GM21737 (cell line): Measurements from ENCODE around the gene CMC4.

Experiments
- ATAC-seq: cut with Tn5 transposase; IDR thresholded peaks from one replicate; pipeline ENCODE4 v1.9.1; 2021; ENCODE audit warnings: mild to moderate bottlenecking, moderate library complexity; ENCODE audit not compliant: unreplicated experiment

CMC4 gene, protein sequence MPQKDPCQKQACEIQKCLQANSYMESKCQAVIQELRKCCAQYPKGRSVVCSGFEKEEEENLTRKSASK

DNA sequence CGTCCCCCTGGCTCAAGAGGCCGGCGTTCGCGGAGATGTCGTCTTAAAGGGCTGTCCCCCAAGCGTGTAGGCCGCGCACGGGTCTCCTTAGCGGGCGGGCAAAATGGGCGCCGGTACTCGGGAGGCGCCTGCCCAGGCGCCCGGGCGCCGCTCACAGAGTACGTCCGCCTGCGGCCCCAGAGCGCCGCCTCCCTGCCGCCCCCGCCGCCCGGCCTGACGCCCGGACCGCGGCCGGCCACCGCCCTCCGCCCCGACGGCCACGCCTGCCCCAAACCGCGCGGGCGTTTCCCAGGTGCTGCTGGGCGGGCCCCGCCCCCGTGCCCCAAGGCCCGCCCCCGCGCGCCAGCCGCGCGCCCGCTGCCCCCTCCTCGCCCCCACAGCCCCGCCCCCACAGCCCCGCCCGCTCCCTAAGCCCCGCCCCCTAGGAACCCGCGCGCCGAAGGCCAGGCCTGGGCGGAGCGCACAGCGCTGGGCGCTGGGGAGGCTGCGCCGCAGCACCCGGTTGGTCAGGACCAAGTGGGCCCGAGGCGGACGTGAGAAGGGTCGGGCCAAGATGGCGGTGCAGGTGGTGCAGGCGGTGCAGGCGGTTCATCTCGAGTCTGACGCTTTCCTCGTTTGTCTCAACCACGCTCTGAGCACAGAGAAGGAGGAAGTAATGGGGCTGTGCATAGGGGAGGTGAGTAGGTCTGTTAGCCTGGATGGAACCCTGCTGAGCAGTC is at the start of gene CMC4, which contains the start of the genes BRCC3 and MTCP1:
Gene CMC4 (minus strand): TSS at position 162 of the 719 bp plus-strand sequence. CDS start 7,113 bp downstream, outside the sequence.
Gene BRCC3 (plus strand): TSS at position 534 of the 719 bp plus-strand sequence. CDS start 20 bp downstream, at position 554.
Gene MTCP1 (minus strand): TSS at position 162 of the 719 bp plus-strand sequence. CDS start 5,126 bp downstream, outside the sequence.
- ATAC-seq, result peak; percentile 89

DNA sequence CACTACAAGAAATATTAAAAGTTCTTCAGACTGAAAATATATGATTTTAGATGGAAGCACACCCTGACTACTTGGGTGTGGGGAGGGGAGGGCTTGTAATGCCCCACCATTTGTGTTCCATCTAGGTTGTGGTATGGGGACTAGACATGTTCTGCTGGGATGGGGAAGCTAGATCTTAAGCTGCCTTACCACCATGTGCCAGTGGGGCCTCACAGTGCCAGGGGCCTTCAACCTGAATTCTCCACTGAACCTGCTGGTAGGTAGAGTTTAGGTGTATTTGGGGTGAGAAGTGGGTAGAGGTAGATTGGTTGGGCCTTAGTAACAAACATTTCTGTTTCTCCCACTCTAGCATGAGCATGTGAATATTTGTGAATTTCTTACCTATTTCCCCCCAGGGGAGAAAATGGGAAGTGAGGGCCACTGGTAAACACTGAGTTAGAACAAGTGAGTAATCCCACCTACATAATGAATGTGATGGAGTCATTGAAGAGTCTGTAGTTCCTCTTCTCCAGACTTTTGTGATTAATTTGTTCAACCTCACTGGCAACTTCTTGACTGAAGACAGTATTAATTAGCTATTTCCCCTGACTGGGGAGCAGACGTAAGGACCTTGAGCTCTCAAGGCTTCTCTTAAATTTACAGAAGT is 44.4 kb upstream of the CMC4 start:
- no peak for ATAC-seq

DNA sequence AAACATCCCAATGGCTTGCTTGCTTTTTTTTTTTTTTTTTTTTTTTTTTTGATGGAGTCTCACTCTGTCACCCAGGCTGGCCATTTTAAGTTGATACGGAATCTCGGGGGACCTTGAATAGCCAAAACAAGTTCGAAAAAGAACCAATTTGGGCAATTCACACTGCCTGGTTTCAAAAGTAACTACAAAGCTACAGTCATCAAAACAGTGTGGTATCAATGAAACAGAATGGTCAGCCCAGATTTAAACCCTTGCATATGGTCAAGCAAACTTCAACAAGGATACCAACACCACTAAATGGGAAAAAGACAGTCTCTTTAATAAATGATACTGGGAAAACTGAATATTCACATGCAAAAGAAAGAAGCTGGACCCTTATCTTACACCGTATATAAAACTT is 42.2 kb upstream of the CMC4 start:
- no peak for ATAC-seq

DNA sequence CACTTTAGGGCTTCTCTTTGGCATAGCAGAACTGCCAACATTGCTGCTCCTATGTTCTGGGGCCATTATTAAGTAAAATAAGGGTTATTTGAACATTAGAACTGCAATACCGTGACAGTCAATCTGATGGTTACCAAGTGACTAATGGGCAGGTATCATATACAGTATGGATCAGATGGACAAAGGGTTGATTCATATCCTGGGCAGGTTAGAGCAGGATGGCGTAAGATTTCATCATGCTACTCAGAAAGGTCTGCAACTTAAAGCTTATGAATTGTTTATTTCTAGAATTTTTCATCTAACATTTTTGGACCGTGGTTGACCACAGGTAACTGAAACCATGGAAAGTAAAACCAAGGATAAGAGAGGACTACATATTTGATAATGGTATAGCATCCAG is 41.2 kb upstream of the CMC4 start:
- no peak for ATAC-seq

DNA sequence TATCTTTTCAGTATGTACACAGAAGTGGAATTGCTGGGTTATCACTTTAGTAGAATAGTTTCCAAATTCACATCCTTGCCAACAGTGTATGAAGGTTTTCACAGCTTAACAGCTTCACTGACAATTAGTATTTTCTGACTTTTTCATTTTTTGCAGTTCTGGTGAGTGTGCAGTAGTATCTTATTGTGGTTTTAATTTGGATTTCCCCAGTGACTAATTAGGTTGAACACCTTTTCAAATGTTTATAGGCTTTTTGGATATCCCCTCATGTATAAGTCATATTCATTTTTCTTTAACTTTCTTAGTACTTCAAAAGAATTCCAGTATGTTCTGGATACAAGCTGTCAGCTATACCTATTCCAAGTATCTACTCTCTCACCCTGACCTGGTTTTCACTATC is 37.5 kb upstream of the CMC4 start:
- ATAC-seq, result no peak

DNA sequence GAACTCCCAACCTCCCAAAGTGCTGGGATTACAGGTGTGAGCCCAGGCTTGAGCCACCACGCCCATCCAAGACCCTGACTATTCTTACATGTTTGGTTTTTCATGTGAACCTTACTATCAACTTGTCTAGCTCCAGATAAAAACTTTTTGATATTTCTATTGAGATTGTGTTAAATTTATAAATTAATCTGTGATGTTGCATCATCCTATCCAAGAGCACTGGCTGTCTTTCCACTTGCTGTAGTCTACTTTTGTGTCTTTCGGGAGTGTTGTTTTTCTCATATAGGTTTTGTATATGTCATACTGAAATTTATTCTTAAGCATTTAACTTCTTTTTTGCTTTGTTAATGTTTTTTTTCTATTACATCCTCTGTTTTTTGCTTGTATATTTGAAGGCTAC is 35.0 kb upstream of the CMC4 start:
- ATAC-seq, result no peak

DNA sequence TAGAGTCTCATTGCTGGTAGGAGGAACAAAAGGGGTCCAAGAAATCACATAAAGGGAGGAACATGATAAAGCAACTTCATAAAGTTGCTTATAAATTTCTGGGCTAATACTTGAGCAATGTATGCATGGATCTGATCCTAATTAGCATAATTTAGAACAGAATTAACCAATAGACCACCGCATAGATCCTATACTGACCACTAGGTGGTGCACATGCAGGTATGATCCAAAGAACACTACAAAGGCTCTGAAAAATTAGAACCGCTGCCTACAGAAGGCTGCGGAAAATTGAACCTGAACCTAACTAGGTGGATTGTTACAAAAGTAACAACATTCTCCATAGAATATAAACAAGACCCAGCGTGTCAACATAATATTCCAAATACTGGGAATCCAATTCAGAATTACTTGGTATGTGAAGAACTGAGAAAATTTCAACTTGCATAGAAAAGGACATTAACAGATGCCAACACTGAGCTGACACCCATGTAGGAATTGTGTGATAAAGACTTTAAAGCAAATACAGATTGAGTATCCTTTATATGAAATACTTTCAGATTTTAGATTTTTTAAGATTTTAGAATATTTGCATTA is 23.6 kb upstream of the CMC4 start:
- ATAC-seq, result no peak

DNA sequence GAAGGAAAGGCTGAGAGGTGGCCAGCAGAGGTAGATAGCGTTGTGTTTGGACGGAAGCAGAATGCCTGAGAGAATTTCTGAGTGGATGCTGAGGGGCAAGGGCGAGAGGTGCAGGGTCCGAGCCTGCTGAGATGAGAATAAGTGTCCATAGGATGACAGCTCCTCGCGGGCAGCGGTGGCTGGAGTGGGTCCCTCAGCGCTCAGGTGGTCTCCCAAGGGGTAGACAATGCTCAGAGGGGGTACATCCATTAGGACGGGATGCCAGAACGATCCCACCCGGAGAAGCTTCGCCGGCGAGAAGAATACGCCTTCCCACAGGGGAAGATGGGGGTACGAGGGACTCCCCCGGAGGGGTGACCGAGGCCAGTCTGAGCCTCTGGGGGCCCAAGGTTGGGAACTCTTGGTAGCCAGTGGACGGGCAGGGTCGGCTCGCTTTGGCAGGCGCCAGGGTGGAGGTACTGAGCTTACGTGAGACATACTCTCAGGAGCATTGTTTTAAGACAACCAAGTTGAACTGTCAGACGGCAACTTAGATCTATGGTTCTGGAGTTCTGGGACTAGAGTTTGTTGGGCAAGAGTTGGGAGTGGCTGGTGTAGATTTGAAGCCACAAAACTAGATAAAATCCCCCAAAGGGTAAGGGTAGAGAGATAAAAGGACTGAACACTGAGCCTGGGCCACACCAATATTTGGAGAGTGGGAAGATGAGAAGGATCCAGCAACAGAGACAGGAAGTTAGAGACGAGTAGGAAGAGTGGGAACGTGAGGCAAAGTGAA is 16.2 kb upstream of the CMC4 start:
- no peak for ATAC-seq

DNA sequence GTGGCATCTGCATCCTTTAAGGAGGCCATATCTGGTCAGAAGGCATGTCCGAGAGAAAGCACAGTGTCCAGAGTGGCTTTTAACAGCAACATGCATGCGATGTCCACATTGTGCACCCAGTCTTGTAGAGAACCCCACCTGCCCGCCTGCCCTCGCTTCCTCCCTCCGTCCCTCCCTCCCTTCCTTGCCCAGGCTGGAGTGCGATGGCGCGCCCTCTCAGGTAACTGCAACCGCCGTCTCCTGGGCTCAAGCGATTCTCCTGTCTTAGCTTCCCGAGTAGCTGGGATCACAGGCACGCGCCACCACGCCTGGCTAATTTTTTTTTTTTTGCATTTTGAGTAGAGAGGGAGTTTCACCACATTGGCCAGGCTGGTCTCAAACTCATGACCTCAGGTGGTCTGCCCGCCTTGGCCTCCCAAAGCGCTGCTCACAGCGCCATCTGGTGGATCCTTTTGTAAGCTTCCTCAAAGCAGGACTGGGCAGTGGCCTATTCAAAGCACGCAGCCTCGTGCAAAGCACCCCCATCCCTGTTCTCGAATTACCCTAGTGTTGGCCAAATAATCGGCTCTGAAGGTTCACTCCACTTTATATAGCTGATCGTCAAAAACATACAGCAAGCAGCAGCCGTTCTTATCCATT is 15.4 kb upstream of the CMC4 start:
- ATAC-seq, result no peak

DNA sequence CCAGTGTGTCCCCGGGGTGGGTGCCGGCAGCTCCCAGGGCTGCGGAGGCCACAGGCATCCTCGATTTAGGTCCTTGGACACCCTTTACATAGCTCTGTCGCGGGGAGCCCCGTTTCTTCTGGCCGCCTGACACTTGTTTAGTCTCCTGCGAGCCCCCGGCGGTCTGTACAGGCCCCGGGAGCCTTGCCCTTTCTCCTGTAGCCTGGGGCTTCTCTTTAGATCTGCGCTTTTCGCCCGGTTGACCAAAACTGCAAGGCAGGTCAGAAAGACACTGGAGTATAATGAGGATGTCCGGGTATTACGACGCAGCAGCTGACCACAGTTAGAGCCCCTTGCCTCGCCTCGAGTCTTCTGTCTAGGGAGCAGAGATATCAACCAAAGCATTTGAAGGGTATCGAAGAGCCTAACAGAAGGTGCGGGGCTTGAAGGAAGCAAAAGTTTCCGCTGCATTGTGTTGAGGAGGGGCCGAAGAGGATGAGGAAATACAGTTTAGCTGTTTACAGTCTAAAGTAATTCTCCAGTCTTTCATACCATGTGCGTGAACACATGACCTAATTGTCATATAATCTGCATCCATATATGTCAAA is 851 bp upstream of the CMC4 start:
- peak; percentile 13 for ATAC-seq

DNA sequence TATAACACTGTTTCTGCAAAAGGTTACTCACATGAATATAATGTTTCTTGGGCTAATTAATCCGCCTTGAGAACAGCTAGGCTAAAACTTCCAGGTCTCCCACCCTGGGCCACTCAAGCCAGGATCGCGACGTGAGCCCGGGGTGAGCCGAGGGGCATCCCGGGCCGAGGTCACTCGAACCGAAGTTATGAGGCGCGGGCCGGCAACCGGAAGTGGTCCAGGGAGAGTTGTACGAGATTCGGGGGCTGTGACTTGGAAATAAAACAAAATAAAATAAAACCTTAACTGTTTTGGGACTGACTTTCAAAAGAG is 317 bp downstream of the CMC4 start:
- ATAC-seq, result peak; percentile 22

DNA sequence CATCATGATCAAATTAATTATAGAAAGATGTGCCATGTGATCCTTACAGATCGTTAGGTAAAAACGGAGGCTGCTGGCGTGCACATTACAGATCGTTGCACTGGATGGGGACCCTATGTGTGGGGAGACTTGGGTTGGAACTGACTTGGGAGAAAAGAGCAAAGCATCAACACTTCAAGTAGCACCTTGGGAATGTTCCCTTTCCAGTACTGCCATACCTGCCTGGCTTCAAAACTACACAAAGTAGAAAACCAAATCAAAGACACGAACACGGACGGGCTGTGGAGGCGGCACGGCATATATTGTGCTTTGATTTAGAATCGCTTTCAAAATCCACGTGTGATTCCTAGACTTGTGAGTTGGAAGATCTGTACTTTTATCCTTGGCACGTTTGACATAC is 898 bp downstream of the CMC4 start:
- no peak for ATAC-seq

DNA sequence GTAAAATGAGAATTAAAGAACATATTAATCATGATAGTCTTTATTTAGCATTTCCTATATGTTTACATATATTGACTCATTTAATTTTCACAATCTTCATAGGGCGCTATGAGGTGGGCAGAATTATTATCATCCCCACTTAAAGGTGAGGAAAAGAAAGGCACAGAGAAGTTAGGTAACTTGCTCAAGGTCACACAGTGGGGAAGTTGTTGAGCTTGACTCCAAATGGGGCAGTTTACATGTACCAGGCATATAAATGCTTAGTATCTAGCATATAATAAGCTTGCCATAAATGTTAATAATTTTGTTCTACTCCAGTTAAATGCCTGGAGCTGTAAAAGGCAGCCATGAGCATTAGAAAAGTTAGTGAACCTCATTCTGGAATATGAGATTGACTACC is 1.5 kb downstream of the CMC4 start:
- ATAC-seq, result no peak

DNA sequence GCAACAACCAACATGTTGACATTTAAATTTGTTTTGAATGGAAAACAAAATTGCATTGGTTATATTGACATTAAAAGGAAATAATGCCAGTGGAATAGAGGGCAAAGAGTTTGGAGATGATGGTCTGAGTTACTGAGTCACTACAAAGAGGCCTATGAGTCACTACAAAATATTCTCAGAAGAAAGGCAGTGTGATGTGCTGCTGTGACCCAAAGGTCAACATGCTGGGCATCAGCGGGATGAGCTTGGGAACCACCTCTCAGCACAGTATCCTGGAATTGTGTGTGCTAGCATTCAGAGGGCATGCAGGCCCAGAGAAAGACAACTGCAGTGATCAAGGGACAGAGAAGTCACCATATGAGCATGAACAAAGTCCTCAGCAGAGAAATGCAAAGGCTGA is 2.8 kb downstream of the CMC4 start:
- no peak for ATAC-seq

DNA sequence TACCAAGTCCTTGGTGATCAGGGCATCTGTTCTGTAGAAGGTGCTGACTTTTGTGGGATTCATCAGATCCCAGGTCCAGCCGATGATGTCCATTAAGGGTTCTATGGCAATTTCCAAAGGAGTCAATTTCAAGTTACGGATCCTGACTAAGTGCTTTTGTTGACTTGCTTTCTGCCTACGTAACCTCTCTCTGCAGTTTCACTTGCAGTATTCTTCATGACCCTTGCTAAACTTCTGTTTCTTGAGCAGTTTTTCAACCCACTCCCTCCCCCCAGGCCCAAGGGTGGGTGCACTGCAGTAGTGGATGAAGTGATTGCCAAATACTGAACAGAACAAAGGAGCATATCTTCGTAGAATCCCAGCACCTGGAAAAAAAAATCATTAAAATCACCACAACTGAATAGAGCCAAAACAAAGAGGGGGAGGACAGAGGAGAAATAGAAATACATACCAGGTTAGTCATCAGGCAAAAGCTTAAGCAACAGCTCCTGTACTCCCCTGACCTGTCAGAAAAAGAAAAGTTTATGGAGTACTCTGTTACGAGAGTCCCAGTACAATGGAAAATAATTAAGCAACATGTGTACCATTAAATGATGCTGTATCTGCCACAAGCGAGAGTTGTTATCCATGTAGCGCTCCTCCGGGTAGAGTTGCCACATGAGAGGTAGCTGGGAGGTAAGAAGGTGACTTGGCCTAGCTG is 5.8 kb downstream of the CMC4 start:
- no peak for ATAC-seq

DNA sequence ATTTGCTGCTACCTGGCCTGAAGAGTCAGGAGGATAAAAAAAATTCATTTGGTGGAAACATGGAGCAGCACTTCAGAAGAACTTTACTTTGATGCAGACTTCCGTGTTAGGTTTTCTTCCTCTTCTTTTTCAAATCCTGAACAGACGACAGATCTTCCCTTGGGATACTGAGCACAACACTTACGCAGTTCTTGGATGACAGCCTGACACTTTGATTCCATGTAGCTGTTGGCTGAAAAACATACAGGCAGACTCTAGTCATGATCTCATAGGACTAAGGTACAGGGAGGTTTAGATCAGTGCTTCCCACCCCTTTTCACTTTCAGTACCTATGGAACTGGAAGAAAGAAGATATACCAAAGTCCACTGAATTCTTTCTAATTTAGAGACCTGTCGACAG is 9.2 kb downstream of the CMC4 start:
- ATAC-seq, result no peak

DNA sequence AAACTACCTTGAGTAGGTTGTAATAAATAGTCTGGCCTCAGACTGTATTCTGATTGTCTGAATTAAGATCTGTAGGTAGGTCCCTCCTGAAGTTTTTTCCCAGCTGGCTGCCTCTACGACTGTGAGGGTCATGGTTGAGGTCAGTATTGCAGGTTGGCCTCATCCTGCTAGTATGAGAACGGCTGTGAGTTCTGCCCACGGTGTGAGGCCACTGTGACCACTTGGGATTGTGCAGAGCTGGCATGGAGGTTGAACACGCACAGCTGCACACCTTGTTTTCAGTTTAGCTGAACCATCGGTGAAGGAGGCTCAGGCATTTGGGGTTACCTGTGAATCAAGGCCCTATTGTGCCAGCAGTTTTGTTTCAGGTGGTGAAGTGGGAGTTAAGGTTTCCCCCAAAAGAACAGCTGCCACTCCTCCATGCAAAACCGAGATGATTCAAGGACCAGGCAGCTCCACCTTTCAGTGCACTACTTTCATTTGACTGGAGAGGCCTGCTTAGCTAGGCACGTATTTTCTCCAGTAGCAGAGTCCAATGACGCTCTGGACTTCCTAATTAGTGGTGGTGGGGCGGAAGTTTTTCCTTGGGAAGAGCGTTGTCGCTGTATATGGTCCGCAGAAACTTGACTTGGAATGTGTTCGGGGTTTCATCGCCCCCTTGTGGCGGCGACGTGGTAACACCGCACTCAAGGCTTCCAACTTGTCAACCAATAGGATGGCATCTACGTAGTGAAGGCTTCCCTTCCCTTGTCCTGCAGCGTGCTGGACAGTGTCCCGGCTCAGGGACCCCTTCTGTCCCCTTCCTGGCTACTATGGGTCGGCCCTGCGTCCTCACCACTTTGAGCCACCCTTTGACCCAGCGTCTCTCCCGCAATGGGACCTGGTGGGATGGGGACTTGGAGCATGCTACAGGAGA is 13.8 kb downstream of the CMC4 start:
- ATAC-seq, result peak; percentile 70

DNA sequence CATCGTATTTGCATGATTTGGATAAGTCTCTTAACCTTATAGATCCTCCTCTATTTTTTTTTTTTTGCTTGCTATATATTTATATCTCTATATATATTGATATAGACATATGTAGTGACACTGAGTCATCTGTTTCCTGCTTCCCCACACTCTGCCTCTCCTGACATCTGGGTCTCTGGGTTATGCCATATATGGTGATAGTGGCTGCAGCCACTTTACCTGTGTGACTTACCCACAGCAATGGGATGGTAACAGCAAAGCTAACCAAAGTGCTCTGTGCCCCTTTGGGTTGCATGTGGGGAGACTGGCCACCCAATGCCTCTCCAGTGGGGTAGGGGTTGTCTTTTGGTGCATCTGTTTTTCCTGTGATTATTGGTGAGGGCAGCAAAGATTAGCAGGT is 14.5 kb downstream of the CMC4 start:
- no peak for ATAC-seq

DNA sequence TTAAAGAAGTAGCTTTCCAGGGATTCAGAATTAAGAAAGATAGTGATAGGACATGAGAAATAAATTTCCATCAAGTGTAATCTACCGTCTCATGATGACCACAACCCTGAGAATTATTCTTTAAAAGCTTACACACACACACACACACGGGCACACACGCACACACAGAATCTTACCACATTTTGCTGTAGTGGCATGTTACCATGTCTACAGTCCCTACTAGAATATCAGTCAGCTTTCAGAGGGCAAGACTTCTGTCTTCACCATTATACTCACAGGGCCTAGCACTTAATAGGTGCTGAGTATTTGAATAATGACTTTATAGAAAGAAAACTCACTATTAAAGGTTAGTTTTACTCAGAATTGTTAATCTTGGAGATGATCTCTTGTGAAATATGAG is 15.4 kb downstream of the CMC4 start:
- no peak for ATAC-seq
